HG03280 (cell line): ENCODE data around the gene ANKRD55.
"Not testable (repeated sequence)": the region's sequence is repeated elsewhere in the genome, so short reads cannot be mapped to it uniquely, and the experiment has no call there.

ENCODE experiments used
- ATAC-seq: cut with Tn5 transposase; IDR thresholded peaks from one replicate; pipeline ENCODE4 v1.9.1; 2021; ENCODE audit warnings: mild to moderate bottlenecking, moderate library complexity; ENCODE audit not compliant: unreplicated experiment

Gene ANKRD55

GRCh38 chr5:56147106-56147505 is 86.0 kb downstream of the ANKRD55 start:
- no peak for ATAC-seq

DNA sequence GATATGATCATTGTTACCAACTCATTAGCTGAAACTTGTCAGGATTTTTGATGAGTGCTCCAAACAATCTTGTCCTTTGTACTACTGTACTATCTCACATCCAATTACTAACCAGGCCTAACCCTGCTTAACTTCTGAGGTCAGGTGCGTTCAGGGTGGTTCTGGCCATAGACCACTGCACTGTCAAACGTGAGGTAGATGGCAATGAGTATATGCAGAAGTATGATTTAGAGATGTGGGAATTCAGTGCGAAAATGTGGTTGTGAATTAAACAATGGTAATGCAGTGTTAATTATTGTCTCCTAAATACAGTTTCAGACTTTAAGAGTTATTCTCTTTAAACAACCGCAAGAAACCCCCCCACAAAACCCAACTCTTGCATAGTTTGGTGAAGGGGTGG is 86.5 kb downstream of the ANKRD55 start:
- no peak for ATAC-seq

DNA sequence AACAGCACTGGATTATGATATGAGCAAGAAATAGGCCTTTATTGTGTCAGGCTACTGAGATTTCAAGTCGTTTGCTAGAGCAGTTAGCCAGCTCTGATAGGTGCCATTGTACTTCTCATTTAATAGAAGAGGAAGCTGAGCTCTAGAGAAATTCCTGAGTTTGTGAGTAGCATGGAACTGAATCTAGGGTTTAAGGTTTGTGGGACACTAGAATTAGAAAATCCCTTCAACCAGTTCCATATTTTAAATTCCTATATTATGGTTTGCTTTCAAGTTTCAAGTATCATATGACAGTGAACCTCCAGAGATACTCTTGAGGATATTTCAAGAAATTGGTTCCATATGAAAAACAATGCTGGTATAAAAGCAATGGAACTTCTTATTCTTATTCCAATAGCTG is 87.6 kb downstream of the ANKRD55 start:
- no peak for ATAC-seq

DNA sequence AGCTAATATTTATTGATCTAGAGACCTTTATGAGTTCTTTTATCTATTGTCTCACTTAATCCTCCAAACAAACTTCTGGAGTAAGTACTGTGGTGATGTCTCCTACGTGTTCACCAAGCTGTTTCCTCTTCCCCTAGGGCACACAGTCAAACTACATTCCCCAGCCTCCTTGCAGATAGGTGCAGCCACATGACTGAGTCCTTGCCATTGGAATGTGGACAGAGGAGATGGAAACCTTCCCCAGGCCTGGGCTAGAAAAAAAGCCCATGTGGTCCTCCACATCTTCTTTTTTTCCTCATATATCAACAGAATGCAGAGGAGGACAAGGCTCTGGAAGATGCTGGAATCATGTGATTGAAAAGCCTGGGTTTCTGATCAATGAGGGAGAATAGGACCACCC is 88.0 kb downstream of the ANKRD55 start:
- no peak for ATAC-seq

DNA sequence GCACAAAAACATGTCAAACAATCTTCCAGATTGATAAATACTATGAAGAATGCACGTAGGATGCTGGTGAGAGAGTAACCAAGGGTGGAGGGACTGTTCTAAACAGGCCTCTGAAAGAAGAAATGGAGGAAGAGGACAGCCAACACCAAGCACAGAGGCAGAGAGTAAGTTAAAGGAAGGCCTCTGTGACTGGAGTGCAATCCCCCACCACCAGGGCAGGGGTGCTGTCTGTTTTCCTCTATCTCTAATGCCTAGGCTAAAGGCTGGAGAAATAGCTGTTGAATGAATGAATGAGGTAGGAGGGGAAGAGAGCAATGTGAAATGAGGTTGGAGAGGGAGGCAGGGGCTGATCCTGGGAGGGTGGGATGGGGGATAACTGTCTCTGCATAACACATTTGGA is 88.9 kb downstream of the ANKRD55 start:
- no peak for ATAC-seq

DNA sequence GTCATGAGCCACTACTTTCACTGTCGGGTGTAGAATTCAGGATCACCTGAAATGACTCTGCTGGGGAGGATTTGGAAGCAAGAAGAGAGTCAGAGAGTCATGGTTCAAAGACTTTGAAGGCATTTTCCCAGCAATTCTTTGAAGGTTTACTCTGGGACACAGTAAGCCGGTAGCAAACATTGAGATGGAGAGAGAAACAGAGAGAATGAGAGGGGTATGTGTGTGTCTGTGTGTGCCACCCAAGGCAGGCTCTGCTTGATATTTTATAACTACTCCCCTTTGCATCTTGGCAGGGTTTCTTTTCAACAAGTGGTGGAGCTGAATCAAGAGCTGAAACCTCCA is 89.8 kb downstream of the ANKRD55 start:
- no peak for ATAC-seq

- peak; percentile 73 for ATAC-seq
Observed at GRCh38 chr5:56142614-56143372, 90.3 kb downstream of the ANKRD55 start.

DNA sequence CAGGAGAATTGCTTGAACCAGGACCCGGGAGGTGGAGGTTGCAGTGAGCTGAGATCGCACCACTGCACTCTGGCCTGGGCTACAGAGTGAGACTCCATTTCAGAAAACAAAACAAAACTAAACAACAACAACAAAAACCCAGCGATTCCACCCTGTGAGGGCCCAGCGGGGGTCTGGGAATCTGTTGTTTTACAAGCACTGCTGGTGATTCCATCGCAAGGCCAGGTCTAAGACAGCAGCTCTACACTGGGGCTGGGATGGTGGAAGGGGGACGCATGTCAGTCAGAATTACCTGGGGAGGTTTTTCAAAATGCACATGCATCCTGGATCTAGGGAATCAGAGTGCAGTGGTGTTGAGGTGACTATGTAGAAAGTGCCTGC is 90.9 kb downstream of the ANKRD55 start:
- ATAC-seq = no peak

DNA sequence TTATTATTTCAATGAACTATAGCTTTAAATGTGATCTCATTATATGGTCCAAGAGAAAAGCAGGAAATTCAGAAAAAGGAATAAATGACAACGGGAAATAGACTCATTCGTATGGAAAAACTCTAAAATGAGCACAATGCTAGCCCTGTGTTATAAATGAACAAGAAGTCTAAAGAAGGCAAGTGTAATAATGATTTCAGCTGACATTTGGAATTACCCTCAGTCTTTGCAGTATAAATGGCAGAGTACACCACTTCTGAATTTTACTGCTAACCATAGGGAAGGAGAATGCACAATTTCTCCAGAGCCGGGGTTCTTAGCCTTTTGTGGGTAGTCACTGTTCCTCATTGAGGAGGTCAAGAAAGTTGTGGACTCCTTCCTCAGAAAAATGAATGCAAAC is 93.1 kb downstream of the ANKRD55 start:
- ATAC-seq = no peak

GRCh38 chr5:56130664-56131063 is 102.5 kb downstream of the ANKRD55 start:
- no peak for ATAC-seq

GRCh38 chr5:56129288-56129687 is 103.8 kb downstream of the ANKRD55 start:
- ATAC-seq = no peak

GRCh38 chr5:56128113-56128512 is 105.0 kb downstream of the ANKRD55 start:
- ATAC-seq = no peak

DNA sequence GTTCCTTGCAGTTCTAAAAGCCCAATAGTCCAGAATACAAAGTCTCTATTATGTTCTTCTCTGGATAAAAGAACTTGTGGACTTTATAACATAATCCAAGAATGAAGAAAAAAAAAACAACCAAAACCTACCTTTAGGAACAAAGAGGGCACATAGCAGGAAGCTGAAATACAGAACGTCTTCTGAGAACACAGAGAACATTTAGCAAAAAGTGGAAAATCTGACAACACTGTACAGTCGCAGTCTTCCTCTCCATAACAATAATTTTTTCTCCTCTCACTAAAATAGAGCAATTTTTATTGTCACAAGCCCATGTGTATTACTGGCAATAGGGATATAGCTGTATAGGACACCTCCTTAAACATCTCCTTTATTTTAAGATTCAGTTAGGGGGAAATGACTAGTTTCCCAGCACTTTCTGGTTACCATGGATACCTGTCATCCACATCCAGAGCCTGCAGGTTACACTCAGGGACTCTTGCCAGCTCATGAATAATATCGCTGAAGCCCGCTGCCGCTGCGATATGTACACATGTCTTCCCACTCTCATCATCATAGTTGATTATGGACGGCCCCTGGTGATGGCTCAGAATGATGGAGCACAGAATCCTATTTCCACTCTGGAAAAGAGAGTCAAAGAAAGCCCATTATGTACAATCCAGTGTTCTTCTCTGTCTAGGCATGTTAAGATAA is 106.5 kb downstream of the ANKRD55 start:
- no peak for ATAC-seq

GRCh38 chr5:56123531-56124243 is 109.4 kb downstream of the ANKRD55 start:
- ATAC-seq = no peak

- not testable (repeated sequence) for ATAC-seq
Observed at GRCh38 chr5:56122360-56122985, 110.7 kb downstream of the ANKRD55 start.

DNA sequence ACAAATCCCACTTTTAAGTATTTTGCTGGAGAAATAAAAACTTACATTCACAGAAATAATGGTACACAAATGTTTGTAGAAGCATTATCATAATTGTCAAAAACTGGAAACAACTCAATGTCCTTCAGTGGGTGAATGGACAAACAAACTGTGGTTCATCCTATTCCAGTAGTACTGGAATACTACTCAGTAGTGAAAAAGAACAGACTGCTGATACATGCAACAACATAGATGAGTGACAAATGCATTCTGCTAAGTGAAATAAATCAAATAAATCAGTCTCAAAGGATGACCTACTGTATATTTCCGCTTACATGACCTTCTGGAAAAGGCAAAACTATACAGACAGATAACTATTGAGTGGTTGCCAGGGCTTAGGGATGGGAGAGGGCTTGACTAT is 114.1 kb downstream of the ANKRD55 start:
- no peak for ATAC-seq

DNA sequence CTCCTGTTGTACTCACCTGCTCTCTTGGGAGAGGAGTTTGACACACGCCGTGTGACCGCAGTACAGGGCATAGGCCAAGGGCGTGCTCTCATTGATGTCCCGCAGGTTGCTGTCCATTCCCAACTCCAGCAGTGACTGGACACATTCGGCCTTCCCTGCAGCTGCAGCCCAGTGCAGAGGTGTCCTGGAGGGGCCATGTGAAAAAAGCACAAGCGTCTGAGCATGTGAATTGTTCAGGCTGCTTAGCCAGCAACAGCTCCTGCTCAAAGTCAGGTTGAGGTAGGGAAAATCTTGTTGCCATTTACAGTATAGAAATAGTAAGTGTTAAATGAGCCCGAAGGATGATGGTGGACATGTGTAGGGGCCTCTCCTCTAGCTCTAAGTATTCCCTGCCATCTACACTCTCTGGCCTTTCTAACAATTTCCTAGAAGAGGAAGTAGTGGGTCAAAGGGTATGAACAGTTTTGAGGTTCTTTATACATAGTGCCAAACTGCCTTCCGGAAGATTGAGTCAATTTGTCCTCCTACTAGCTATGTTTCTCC is 116.5 kb downstream of the ANKRD55 start:
- ATAC-seq = no peak

GRCh38 chr5:56115589-56115988 is 117.5 kb downstream of the ANKRD55 start:
- ATAC-seq = no peak

GRCh38 chr5:56112526-56113121 is 120.5 kb downstream of the ANKRD55 start:
- ATAC-seq = no peak

- ATAC-seq = no peak
Observed at GRCh38 chr5:56111404-56111781, 121.7 kb downstream of the ANKRD55 start.
